ENCODE data around the gene ZNF837. TPM values are rescaled to one million over a fixed set of nuclear protein-coding genes. Genes with fewer than 3 reads are reported as not detected.

ZNF837 gene
- total and polyA plus RNA-seq, 2 donors (not counting 1 experiment from before 2014, with no cell fraction given): 0.27 to 1.8 TPM

- no peaks in the 10 kb centered on the region for H3K79me2 ChIP-seq (ENCODE audit: control insufficient read depth, insufficient read depth, low read length)
- no peak overlapping the region for H3K27ac ChIP-seq (ENCODE audit: insufficient read depth, low read length)
- no peaks in the 10 kb centered on the region for H4K20me1 ChIP-seq (ENCODE audit: control insufficient read depth, extremely low read depth, insufficient read depth, low read length)
- H2AFZ ChIP-seq (ENCODE audit: low read length): no peak overlapping the region
- H3K4me2 ChIP-seq (ENCODE audit: extremely low read depth, insufficient read depth, low read length): no peak overlapping the region
- TF ChIP-seq EZH2 (IDR thresholded peaks at IDR 0.05; ENCODE audit: low read length, missing control alignments) (no peak), CTCF (conservative IDR thresholded peaks at IDR 0.05 in 1 of 2, IDR thresholded peaks at IDR 0.05 in 1 of 2; ENCODE audit: low read depth in 1 of 2, low read length in 2 of 2) (no peak)
- H3K27me3 ChIP-seq (ENCODE audit: control insufficient read depth, insufficient read depth, low read length): no peaks in the 10 kb centered on the region
- no peaks in the 10 kb centered on the region for H3K4me1 ChIP-seq (ENCODE audit: control insufficient read depth, extremely low read depth, insufficient read depth, low read length)
- peaks cover 22% of the 10 kb centered on the region for H3K36me3 ChIP-seq (ENCODE audit: control insufficient read depth, insufficient read depth, low read length)
- H3K9me3 ChIP-seq (ENCODE audit: control insufficient read depth, insufficient read depth, low read depth, low read length): peaks cover 2% of the 10 kb centered on the region
- no peak overlapping the region for H3K4me3 ChIP-seq (replicated peaks in 1 of 4; ENCODE audit: control extremely low read depth in 1 of 4, insufficient read depth in 1 of 4, low read depth in 3 of 4, low read length in 4 of 4)
- no peak for DNase-seq (ENCODE audit: low read depth in 2 of 2)
- no peak overlapping the region for H3K9ac ChIP-seq (ENCODE audit: insufficient read depth, low read length)
These were observed 36.2 kb upstream of the ZNF837 start for GRCh38 chr19:58417071-58417470.

GRCh38 chr19:58416604-58417003 lies 35.8 kb upstream of the ZNF837 start:
- TF ChIP-seq CTCF (conservative IDR thresholded peaks at IDR 0.05 in 1 of 2, IDR thresholded peaks at IDR 0.05 in 1 of 2; ENCODE audit: low read depth in 1 of 2, low read length in 2 of 2): no peak
- TF ChIP-seq EZH2 (IDR thresholded peaks at IDR 0.05; ENCODE audit: low read length, missing control alignments): no peak
- DNase-seq (ENCODE audit: low read depth in 2 of 2): no peak
- H3K4me2 ChIP-seq (ENCODE audit: extremely low read depth, insufficient read depth, low read length): no peak overlapping the region
- H3K27me3 ChIP-seq (ENCODE audit: control insufficient read depth, insufficient read depth, low read length): no peaks in the 10 kb centered on the region
- no peak overlapping the region for H3K27ac ChIP-seq (ENCODE audit: insufficient read depth, low read length)
- peaks cover 22% of the 10 kb centered on the region for H3K36me3 ChIP-seq (ENCODE audit: control insufficient read depth, insufficient read depth, low read length)
- no peak overlapping the region for H3K9ac ChIP-seq (ENCODE audit: insufficient read depth, low read length)
- no peak overlapping the region for H2AFZ ChIP-seq (ENCODE audit: low read length)
- H4K20me1 ChIP-seq (ENCODE audit: control insufficient read depth, extremely low read depth, insufficient read depth, low read length): no peaks in the 10 kb centered on the region
- no peaks in the 10 kb centered on the region for H3K4me1 ChIP-seq (ENCODE audit: control insufficient read depth, extremely low read depth, insufficient read depth, low read length)
- H3K79me2 ChIP-seq (ENCODE audit: control insufficient read depth, insufficient read depth, low read length): no peaks in the 10 kb centered on the region
- no peak overlapping the region for H3K4me3 ChIP-seq (replicated peaks in 1 of 4; ENCODE audit: control extremely low read depth in 1 of 4, insufficient read depth in 1 of 4, low read depth in 3 of 4, low read length in 4 of 4)
- peaks cover 2% of the 10 kb centered on the region for H3K9me3 ChIP-seq (ENCODE audit: control insufficient read depth, insufficient read depth, low read depth, low read length)

GRCh38 chr19:58409010-58409790 lies 28.4 kb upstream of the ZNF837 start:
- Histone ChIP-seq H4K20me1 (ENCODE audit: control insufficient read depth, extremely low read depth, insufficient read depth, low read length) (no peaks in the 10 kb centered on the region), H3K4me2 (ENCODE audit: extremely low read depth, insufficient read depth, low read length) (peak overlapping the region; percentile 99), H3K9ac (ENCODE audit: insufficient read depth, low read length) (peak overlapping the region; percentile 82), H3K27me3 (ENCODE audit: control insufficient read depth, insufficient read depth, low read length) (no peaks in the 10 kb centered on the region), H2AFZ (ENCODE audit: low read length) (peak overlapping the region; percentile 90), H3K4me3 (replicated peaks in 1 of 4; ENCODE audit: control extremely low read depth in 1 of 4, insufficient read depth in 1 of 4, low read depth in 3 of 4, low read length in 4 of 4) (peak overlapping the region; percentile 73 to 97 (median 86)), H3K79me2 (ENCODE audit: control insufficient read depth, insufficient read depth, low read length) (peaks cover 26% of the 10 kb centered on the region), H3K27ac (ENCODE audit: insufficient read depth, low read length) (peak overlapping the region; percentile 91), H3K9me3 (ENCODE audit: control insufficient read depth, insufficient read depth, low read depth, low read length) (no peaks in the 10 kb centered on the region), H3K36me3 (ENCODE audit: control insufficient read depth, insufficient read depth, low read length) (peaks cover 2% of the 10 kb centered on the region), H3K4me1 (ENCODE audit: control insufficient read depth, extremely low read depth, insufficient read depth, low read length) (peaks cover 8% of the 10 kb centered on the region)
- TF ChIP-seq CTCF (conservative IDR thresholded peaks at IDR 0.05 in 1 of 2, IDR thresholded peaks at IDR 0.05 in 1 of 2; ENCODE audit: low read depth in 1 of 2, low read length in 2 of 2) (peak in 1 of 2 donors; percentile 3), EZH2 (IDR thresholded peaks at IDR 0.05; ENCODE audit: low read length, missing control alignments) (no peak)
- no peak for DNase-seq (ENCODE audit: low read depth in 2 of 2)
